ENCODE measurements around the gene CD19.

GRCh38 chr16:28904363-28904762 is 27.4 kb upstream of the CD19 start:
- no peak for TF ChIP-seq ZNF274 (IDR thresholded peaks at IDR 0.05; ENCODE audit: low read depth, low read length)
- TF ChIP-seq SUZ12 (IDR thresholded peaks at IDR 0.05; ENCODE audit: extremely low read depth, insufficient read depth, insufficient read length), result no peak
- no peak for TF ChIP-seq YY1 (IDR thresholded peaks at IDR 0.05; ENCODE audit: insufficient read depth, insufficient read length)

Measured in NT2/D1 (cell line).